Right lobe of liver (tissue), 6 donors: Measurements from ENCODE around the gene CREB3. TPM values are rescaled to one million over a fixed set of nuclear protein-coding genes. Genes with fewer than 3 reads are reported as not detected.
A peak's percentile ranks its signal among the peaks of the same experiment; 100 is the strongest.

ENCODE experiments used
- ATAC-seq, 4 donors: fragments of 200-7000 bp; cut with Tn5 transposase; one replicate each; pipeline ENCODE4 v1.9.1; 2020; ENCODE audit warnings: mild to moderate bottlenecking in 4 of 4, moderate library complexity in 4 of 4
- DNase-seq, 3 donors: peaks; one replicate each; pipeline ENCODE4 v3.0.0-alpha.2; 2020
- H3K27ac ChIP-seq, 3 donors: fragments of 200-600 bp; one replicate each; pipeline ENCODE4 v1.8.0; 2022
- H3K27me3 ChIP-seq, 2 donors: fragments of 200-600 bp; one replicate each; pipeline ENCODE4 v1.8.0; 2022
- H3K36me3 ChIP-seq, 4 donors: fragments of 200-600 bp; sonication (generic) in 1 of 4; one replicate each; pipeline versions ENCODE4 v1.5.1 to v1.8.0; 2017 to 2022; ENCODE audit warnings: control low read depth in 1 of 4
- H3K4me1 ChIP-seq, 4 donors: fragments of 200-600 bp; sonication (generic) in 1 of 4; one replicate each; pipeline versions ENCODE4 v1.5.1 to v1.8.0; 2017 to 2022; ENCODE audit warnings: control low read depth in 1 of 4
- H3K4me3 ChIP-seq, 3 donors: fragments of 200-600 bp; one replicate each; pipeline ENCODE4 v1.8.0; 2022
- H3K9me3 ChIP-seq, 4 donors: fragments of 200-600 bp; sonication (generic) in 1 of 4; one replicate each; pipeline versions ENCODE4 v1.5.1 to v1.8.0; 2017 to 2022; ENCODE audit warnings: control low read depth in 1 of 4
- POLR2A ChIP-seq: fragments of 450-650 bp; IDR thresholded peaks from one replicate; pipeline ENCODE4 v1.6.1; 2017; ENCODE audit warnings: antibody characterized with exemption, mild to moderate bottlenecking
- WGBS: methylation state at CpG from one replicate; pipeline ENCODE4 v1.1.6; 2018; ENCODE audit warnings: low coverage, low lambda C conversion rate; ENCODE audit not compliant: insufficient coverage; ENCODE audit errors: missing lambda C conversion rate; 5-methylcytosine and 5-hydroxymethylcytosine counted together
- intact Hi-C, 2 donors: fragments of 100-400 bp; cut with DNase I; formaldehyde crosslinking; loops; one replicate each; pipeline versions ENCODE4 v1.11.2 to v1.14.1; 2022
- total RNA-seq, 6 experiments: library from RNA; depleted of rRNA in 2 of 6; stranded (reverse); fragments of >200 nt in 2 of 6; fragmentation: NEBNext Ultra II Directional in 3 of 6; extraction: Animal tissue kit (Norgen Biotek cat#: 25700) in 3 of 6; gene quantifications; one replicate each; pipeline versions ENCODE4 v1.1.0 to v1.2.4, GENCODE V29; 2016 to 2023
- TF ChIP-seq, protein P1 (sequence below), 4 donors: fragments of 200-600 bp in 3 of 4; fragments of 450-650 bp in 1 of 4; IDR thresholded peaks; one replicate each; pipeline versions ENCODE4 v1.5.1 to v1.8.0; 2016 to 2022; ENCODE audit warnings: antibody characterized with exemption in 4 of 4, mild to moderate bottlenecking in 2 of 4
- donor health status: DM: no; HTN: yes; CAD: no.
- donor health status: DM: no; HTN: no; CAD: no.
- donor health status: DM: no; HTN: no; CAD: no.
- donor health status: DM: no; HTN: yes; CAD: no.
- donor health status: DM: no; HTN: yes; CAD: no.

Gene CREB3
- total RNA-seq, 6 experiments from 2014 or later, result 12.1 to 35.2 (median 17.8) TPM

DNA sequence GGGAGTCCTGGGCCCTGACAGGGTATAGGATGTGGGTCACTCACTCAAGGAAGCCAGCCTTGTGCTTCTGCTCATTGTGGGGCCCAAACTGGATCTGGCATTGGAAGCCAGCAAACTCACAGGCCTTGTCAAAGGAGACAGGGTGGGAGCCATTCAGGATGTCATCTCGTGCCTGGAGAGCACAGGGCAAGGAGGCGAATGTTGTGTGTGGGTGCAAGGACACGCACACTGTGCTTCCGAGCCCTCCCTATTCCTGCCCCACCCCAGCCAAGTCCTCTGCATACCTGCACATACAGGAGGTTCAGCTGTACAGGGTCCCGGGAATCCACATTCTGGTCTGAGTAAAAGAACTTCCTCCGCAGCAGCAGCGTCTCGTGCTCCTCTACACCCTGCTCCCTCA, 8.6 kb upstream of the CREB3 start:
- no peak for DNase-seq
- peaks cover 21 to 74% (median 61%) of the 10 kb centered on the region in 4 donors for H3K36me3 ChIP-seq
- WGBS, result 100% methylated on average over 4 of the region's 8 CpGs

DNA sequence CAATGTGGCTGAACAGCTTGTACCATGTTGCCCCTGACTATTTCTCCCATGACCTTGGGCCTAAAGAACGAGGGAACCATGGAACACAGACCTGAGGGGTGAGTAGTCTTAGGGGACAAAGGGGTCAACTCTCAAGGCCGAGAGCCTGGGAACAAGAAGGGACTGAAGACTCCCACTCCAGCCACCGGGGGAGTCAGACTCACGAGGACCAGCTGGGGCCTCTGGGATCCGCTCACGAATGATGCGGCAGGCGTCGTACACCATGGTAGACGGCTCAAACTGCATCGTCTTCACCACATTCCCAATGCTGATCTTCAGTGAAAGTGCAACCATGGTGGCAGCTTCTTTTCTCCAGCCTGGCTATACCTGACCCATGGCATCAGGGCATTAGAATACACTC, 7.1 kb upstream of the CREB3 start:
- WGBS, result 100% methylated on average over 1 of the region's 11 CpGs
- TF ChIP-seq, protein P1, sequence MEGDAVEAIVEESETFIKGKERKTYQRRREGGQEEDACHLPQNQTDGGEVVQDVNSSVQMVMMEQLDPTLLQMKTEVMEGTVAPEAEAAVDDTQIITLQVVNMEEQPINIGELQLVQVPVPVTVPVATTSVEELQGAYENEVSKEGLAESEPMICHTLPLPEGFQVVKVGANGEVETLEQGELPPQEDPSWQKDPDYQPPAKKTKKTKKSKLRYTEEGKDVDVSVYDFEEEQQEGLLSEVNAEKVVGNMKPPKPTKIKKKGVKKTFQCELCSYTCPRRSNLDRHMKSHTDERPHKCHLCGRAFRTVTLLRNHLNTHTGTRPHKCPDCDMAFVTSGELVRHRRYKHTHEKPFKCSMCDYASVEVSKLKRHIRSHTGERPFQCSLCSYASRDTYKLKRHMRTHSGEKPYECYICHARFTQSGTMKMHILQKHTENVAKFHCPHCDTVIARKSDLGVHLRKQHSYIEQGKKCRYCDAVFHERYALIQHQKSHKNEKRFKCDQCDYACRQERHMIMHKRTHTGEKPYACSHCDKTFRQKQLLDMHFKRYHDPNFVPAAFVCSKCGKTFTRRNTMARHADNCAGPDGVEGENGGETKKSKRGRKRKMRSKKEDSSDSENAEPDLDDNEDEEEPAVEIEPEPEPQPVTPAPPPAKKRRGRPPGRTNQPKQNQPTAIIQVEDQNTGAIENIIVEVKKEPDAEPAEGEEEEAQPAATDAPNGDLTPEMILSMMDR (IDR thresholded peaks at IDR 0.05), result no peak
- TF ChIP-seq POLR2A, result no peak
- Histone ChIP-seq H3K4me1 (peaks cover 0 to 40% (median 15%) of the 10 kb centered on the region in 4 donors), H3K27ac (no peak overlapping the region), H3K27me3 (no peaks in the 10 kb centered on the region), H3K4me3 (no peak overlapping the region), H3K36me3 (peaks cover 7 to 59% (median 47%) of the 10 kb centered on the region in 4 donors), H3K9me3 (no peaks in the 10 kb centered on the region)
- ATAC-seq, result no peak
- no peak for DNase-seq
- intact Hi-C loops, result loop anchor here (5.0 to 10.0 kb wide), 2 partner anchors 61 to 63 kb away; partner anchors contain the start of gene ARHGEF39 (in 1 of the 2)

More for the DNA sequence above, 8.6 kb upstream of the CREB3 start:
- intact Hi-C loops, result loop anchor here in 1 of 2 donors (10.0 kb wide), 1 partner anchor 59 kb away; the partner anchor contains the start of gene ARHGEF39
- no peaks in the 10 kb centered on the region for H3K9me3 ChIP-seq
- ATAC-seq, result no peak
- no peak overlapping the region for H3K4me3 ChIP-seq
- peaks cover 0 to 27% (median 9%) of the 10 kb centered on the region in 4 donors for H3K4me1 ChIP-seq
- no peak overlapping the region for H3K27ac ChIP-seq
- no peak for TF ChIP-seq POLR2A
- TF ChIP-seq, protein P1 (IDR thresholded peaks at IDR 0.05), result no peak
- no peaks in the 10 kb centered on the region for H3K27me3 ChIP-seq

- intact Hi-C loops, result loop anchor here (5.0 to 10.0 kb wide), 2 partner anchors 62 to 65 kb away; partner anchors contain the start of gene ARHGEF39 (in 1 of the 2)
- WGBS, result 50% methylated on average over 3 of the region's 3 CpGs
- H3K36me3 ChIP-seq, result peaks cover 0 to 43% (median 33%) of the 10 kb centered on the region in 4 donors
- ATAC-seq (no peak), DNase-seq (no peak)
- peaks cover 0 to 47% (median 19%) of the 10 kb centered on the region in 4 donors for H3K4me1 ChIP-seq
- H3K27ac ChIP-seq, result peak overlapping the region; percentile 27 to 100 (median 98)
- TF ChIP-seq, protein P1 (IDR thresholded peaks at IDR 0.05), result no peak
- no peaks in the 10 kb centered on the region for H3K9me3 ChIP-seq
- H3K27me3 ChIP-seq, result no peaks in the 10 kb centered on the region
- no peak overlapping the region for H3K4me3 ChIP-seq
These were observed 5.5 kb upstream of the CREB3 start for GRCh38 chr9:35726931-35727330.

GRCh38 chr9:35727676-35728040, 4.8 kb upstream of the CREB3 start:
- H3K27me3 ChIP-seq, result no peaks in the 10 kb centered on the region
- peaks cover 0 to 36% (median 28%) of the 10 kb centered on the region in 4 donors for H3K36me3 ChIP-seq
- WGBS, result 46% methylated on average over 3 of the region's 5 CpGs
- no peaks in the 10 kb centered on the region for H3K9me3 ChIP-seq
- no peak for ATAC-seq
- no peak for DNase-seq
- TF ChIP-seq, protein P1 (IDR thresholded peaks at IDR 0.05), result no peak
- no peak for TF ChIP-seq POLR2A
- H3K27ac ChIP-seq, result peak overlapping the region; percentile 27 to 100 (median 98)
- intact Hi-C loops, result loop anchor here (5.0 to 10.0 kb wide), 2 partner anchors 63 to 65 kb away; partner anchors contain the start of gene ARHGEF39 (in 1 of the 2)
- H3K4me3 ChIP-seq, result peak overlapping the region; percentile 19 to 70 (median 21)
- peaks cover 0 to 47% (median 19%) of the 10 kb centered on the region in 4 donors for H3K4me1 ChIP-seq
